Left renal cortex interstitium (tissue), 4 donors: Measurements from ENCODE around the gene CUX1. TPM values are rescaled to one million over a fixed set of nuclear protein-coding genes. Genes with fewer than 3 reads are reported as not detected.

Experiments used
- DNase-seq, 4 donors: peaks; one replicate each; pipeline ENCODE4 v3.0.0-alpha.2; 2013; ENCODE audit warnings: low read depth in 4 of 4, low spot score in 2 of 4, missing footprints in 1 of 4
- polyA plus RNA-seq, 4 donors: library from polyadenylated mRNA; unstranded; fragments of 120-200 nt; gene quantifications; one replicate each; pipeline ENCODE4 v1.2.1, GENCODE V29; 2013; ENCODE audit not compliant: insufficient read length in 4 of 4

The CUX1 gene
- polyA plus RNA-seq, 4 donors: 79.2 to 99.7 (median 90.6) TPM

DNA sequence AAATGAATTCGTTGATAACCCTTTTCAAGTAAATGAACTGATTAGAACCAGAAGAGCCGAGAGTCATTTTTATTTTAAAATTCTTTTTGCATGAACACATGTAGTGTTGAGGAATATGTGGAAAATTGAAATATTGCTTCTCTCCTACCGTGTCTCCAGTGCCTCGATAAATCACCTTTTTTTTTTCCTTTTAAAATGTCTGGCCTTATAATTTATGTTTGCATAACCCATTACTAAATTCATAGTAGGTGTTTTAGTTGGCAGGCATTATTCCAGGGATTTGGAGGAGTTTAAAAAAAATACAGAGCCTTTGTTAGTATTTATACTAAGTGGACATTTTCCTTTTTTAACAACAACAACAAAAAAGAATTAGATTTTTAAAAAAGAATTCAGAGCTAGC, 115.6 kb downstream of the CUX1 start:
- no peak for DNase-seq

DNA sequence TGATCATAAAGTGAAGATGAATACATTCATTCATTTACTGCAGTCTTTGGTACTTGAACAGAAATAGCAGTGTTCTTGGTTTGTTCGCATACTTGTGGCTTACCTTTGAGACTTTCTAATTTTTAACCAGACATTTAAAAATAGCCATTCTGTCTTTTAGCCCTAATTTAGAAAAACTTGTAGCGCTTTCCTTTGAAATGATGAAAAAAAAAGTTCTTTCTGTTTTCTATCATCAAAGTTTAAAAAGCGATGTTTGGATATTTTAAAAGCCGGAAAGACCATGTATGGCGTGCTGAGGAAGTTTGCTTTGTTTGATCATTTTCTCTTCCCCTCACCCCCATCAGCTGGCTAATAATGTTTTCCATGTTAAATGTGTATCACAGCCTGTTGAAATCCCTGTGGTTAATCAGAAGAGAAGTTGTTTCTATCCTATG, 116.3 kb downstream of the CUX1 start:
- DNase-seq: no peak

DNA sequence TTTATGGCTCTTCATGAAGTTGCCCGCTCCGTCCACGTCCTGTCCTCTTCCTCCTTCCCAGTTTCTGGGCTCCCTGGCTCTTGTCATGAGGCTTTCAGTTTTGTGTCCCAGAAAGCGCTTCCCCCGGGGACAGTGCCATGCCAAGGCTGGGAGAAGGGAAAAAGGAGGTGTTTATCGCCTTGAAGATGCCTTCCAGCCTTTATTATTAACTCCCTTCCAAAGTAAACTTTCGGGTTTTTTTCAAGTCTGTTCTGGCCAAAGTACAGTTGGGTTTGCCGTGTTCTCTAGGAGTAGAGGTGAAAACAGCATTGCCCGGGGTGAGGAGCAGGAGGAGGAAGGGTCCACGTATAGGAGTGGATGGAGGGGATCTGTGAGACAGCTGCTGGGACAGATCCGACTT, 117.2 kb downstream of the CUX1 start:
- DNase-seq: no peak

DNA sequence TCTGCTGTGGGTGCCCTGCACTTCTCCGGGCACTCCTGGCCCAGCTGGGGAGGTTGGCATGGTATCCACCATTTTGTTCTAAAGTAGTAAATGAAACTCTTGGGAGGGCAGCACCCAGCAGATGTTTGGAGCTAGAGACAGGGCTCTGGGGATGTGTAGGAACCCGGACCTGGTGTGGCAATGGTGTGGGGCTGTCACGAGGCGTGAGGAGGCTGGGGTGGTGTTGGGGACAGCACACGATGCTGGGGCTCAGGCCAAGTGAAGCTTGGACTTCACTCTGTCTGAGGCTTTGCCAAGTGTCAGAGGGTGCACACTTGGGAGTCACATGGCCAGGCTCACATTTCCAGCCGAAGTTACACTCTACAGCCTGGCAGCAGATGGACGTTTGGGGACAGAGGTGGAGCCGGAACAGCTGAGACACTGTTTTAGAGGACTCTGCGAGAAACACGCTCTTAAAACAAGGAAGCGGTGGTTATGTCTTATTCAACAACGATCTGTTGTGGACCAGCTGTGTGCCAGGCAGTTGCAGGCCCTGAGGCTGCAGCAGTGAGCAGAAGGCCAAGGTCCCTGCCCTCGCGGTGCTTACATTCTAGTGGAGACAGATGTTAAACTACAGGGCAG, 118.2 kb downstream of the CUX1 start:
- DNase-seq: no peak

DNA sequence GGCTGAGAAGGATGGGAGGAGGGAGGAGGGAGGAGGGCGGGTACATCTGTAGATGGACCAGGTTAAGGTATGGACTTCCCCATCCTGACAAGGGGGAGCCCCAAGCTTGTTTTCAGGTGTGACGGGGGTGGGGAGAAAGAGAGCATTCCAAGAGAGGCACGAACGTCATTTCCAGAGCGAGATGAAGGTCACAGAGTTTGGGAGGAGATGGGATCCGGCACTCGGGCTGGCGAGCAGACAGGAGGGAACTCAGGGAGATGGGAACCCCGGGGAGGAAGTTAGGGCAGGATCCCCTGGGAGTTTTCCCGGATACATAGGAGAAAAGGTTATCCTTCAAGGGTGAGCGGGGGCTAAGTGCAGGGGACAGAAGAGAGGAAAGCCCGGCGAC, 118.8 kb downstream of the CUX1 start:
- no peak for DNase-seq

DNA sequence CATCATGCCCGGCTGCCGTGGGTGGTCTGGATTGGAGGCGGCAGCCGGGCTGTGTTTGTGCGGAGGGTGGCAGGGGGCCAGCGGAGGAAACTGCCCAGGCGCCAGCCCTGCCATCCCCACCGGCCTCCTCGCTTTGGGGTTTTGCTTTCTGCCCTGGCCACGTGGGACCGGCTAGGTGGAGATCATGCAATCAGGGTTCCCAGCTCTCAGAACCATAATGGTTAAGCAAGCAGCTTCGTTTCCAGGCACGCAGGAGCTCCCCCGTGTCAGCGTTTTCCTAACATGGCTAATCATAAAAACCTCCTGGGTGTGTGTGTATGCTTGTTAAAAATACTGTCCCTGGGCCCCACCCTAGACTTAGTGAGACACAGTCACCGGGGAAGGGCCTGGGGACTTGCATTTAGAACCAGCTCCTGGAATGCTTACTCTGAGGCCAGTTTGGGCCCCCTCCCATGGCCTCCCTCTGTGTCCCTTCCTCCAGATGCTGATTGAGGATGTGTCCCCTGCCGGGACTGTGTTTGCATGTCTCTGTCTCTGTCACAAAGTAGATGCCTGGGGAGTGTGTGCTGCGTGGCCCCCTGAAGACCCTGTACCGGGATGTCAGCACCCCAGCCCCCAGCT, 119.3 kb downstream of the CUX1 start:
- no peak for DNase-seq

DNA sequence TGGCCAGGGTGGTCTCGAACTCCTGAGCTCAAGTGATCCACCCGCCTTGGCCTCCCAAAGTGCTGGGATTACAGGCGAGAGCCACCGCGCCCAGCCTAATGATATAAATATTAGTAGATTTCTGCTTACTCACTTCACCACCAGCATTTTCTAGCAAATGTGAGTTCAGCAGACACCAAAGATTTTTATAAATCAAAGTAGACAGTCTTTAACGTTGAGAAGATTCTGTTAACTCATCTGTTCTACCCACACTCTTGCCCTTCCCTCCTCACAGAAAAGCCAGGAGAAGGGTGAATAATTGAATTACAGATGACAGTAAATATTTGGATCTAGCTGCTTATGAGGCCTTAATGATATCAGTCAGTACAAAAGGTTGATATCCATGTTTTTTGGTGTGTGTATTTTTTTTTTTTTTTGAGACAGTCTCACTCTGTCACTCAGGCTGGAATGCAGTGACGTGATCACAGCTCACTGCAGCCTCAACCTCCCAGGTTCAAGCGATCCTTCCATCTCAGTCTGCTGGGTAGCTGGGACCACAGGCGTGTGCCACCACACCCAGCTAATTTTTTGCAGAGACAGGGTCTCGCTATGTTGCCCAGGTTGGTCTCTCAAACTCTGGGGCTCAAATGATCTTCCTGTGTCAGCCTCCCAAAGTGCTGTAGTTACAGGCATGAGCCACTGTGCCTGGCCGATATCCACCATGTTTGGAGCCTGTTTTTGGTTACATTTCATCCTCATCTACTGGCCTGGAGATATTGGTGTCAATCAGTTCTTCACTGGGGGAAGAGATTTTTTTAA, 120.5 kb downstream of the CUX1 start:
- DNase-seq: no peak

DNA sequence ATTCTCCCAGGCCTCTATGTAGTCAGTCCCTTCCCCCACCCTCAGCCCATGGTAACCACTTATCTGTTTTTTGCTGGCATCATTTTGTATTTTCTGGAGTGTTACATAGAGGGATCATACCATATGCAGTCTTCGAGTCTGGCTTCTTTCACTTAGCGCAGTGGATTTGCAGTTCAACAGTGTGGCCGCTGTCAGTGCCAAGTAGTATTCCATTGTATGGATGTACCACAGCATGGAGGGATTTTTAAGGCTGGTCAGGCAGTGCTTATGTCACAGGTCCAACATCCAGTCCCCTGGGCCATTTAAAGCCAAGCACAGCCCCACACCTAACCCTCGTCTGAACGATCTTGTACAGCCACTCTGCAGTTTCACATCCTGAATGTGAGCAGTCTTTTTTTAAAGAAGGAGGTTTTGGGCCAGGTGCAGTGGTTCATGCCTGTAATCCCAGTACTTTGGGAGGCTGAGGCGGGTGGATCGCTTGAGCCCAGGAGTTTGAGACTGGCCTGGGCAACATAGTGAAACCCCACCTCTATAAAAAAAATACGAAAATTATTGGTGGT, 121.8 kb downstream of the CUX1 start:
- DNase-seq: no peak

DNA sequence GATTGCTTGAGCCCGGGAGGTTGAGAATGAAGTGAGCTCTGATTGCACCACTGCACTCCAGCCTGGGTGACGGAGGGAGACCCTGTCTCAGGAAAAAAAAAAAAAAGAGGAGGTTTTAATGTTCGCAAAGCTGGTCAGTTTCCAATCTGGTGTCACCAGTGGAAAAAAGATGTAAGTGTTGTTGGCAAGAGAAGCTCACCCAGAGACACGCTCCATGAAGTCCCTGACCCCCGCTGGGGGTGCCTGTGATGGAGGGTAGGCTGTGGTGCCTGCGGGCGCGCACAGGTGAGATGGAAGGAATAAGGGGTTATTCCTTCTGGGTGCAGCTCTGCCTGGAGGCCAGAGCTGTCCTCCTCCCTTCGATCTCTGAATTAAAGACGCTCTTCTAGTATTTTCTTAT, 122.7 kb downstream of the CUX1 start:
- no peak for DNase-seq

DNA sequence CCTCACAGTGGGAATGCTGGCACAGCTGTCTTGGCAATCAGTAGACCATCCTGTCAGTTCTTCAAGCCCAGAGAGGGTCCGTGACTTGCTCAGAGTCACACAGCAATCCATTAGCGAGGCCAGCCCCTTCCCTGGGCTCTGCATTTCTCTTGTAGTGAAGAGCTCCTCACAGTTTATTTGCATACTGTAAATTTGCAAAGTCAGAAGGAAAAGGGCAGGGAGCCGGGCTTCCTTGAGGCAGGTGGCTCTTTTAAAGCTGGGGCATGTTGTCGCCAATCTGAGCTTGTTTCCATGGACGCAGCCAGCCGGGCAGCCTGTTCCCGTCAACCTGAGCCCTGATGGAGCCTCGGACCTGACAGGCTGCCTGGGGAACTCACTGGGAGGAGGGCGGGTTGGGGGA, 123.4 kb downstream of the CUX1 start:
- peak in 2 of 4 donors; percentile 44 to 46 for DNase-seq

DNA sequence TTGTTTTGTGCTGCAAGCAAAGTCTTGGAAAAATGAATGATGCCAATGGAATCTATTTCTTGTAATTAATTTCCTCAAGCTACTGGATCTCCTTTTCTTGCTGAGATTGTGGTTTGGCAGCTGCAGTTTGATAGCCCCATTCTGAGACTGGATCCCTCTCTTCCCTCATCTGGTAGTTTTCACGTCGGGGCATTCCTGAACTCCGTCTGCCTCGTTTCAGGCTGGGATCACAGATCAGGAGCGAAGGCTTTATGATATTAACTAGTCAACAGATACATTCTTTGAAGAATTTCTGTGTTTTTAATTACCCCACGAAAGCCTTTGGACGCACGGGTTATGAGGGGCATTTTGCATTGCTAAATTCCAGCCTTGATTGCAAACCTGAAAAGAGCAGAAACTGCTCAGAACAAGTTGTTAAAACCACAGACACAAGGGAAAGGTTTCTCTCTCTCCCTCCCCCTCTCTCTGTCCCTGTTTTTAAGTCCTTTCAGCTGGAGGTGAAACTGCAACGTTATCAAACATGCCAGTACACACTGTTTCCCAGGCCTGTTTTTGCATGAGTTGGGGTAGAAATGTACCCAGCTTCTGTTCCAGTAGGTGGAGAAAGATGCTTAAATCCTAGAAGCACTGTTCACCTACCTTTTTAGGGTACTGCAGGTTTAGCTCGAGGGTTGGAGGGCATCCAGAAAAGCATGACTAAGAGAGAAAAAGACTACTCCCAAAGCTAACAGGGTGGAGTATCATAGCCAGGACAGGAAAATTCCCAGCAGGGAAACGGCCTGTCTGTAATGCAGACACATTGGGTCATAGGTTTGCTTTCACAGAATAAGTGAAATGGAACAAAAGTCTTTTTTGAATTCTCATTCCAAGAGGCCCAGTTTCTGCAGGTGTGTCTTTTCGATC, 124.3 kb downstream of the CUX1 start:
- no peak for DNase-seq

DNA sequence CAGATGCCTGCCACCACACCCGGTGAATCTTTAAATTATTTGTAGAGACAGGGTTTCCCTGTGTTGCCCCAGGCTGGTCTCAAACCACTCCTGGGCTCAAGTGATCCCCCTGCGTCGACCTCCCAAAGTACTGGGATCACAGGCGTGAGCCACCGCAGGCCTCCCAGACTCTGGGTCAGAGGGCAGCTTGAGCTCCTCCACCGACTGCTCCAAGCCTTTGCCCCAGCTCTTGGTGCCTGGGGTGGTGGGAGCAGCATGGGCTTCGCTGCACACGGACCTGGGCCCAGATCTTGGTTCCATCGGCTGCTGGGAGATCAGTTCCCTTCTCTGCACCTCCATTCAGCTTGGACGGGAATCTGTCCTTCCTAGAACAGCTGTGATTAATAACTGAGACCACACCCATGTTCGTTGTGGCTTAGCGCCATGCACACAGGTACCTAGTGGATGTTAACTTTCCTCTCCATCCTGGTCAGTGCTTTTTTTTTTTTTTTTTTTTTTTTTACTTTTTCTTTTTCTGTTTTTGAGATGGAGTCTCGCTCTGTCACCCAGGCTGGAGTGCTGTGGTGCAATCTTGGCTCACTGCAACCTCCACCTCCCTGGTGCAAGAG, 125.3 kb downstream of the CUX1 start:
- no peak for DNase-seq

DNA sequence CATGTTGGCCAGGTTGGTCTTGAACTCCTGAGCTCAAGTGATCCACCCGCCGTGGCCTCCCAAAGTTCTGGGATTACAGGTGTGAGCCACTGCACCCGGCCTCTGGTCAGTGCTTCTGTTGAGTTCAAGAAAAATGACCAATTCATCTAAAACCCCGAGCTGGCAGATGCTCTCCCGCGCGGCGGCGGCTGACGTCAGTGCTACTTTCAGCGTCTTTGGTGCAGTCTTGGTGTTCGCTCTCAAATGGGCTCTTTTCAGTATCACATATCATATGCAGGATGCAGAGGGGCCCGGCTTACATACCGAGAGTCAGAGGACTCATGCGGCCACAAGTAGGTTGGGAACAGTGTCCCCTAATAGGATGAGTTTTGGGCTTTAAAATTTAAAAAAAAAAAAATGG, 125.9 kb downstream of the CUX1 start:
- DNase-seq: no peak

DNA sequence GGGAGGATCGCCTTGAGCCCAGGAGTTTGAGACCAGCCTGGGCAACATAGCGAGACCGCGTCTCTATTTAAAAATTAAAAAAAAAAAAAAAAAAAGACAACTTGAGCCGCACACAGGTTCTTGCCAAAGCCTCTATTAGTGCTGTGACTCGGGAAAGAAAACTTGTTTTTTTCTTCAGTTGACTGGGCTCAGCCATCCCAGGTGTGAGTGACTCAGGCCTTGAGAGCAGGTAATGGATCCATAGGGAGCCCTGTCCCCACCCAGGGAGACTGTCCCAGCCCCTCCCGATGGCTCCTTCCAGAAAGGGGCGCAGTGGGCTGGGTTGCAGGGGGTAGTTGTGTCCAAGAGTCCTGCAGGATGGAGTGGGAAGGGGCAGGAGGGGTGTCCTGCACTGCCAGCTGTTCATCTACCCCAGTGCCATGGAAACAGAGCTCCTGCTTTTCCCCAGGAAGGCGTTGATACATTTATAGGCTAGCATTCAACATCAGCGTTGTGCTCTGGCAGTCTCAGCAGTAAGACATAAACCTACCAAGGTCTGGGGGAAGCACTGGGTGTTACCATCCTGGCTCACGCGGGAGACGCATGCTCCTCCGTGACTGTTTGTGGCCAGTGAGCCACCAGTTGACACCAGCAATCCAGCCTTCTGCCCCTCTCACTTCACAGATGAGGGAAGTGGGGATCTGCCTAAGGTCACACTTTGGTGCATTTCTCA, 126.6 kb downstream of the CUX1 start:
- no peak for DNase-seq

DNA sequence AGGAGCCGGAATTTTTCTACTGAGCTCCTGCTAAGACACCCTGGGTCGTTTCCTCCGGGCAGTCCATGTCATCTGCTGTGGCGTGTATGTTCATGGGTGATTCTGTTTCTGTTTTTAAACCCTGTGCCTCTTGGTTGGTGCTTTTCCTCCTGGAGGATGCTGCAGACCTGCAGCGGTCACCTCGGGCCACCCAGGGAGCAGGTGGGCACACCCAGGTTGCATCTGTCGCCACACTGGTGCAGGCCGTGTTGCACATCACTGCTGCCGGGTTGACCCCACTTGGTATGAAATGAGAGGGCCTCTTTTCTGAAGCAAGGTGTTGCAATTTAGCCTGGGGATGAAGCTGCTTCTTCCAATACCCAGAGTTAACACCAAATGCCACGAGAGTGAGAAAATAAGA, 127.2 kb downstream of the CUX1 start:
- no peak for DNase-seq

DNA sequence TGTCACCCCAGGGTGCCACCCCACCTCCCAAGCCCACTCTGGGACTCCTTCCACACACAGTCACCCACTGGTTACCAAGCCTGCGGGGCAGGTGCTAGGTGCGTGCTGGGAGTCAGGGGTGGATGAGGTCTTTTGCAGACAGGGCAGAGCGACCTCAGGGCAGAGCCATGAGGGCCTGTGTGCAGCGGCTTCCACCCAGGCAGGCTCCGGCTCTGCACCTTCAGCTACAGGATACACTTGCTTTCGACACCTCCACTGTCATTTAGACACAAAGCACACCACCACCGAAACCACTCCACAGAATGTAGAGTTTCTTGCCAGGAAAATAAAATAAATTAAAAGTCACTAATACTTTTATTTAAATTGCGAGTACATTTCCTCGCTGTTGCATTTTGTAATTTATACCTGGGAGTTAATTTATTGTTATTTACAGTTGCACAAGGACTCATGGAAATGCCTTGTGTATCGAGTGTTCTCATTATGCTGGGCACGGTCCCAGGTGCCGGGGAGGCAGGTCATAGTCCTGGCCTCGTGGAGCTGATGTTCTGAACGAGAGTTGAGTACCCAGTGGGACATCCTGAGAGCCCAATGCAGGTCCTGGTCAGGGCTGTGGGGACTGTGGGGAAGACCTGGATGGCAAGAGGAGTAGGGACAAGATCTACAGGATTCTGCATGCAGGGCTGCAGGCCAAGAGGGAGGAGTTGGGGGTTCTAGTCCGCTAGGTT, 127.8 kb downstream of the CUX1 start:
- no peak for DNase-seq

DNA sequence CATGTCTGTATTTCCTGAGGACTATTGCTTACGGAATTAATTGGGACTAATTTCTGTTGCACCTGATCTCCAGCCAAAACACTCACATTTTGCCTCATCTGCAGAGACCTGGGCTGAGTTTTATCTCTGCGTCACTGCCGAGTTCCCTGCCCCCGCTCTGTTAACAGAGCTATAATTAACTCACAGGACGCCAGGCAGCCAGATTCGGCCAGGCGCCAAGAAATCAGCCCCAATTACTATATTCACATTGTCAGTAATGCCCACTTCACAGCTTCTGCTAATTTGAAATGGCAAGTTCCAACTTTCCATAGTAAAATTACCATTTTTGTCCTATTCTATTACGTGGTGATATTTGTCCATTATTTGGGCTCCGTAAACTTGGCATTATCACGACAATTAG, 130.5 kb downstream of the CUX1 start:
- DNase-seq: no peak

DNA sequence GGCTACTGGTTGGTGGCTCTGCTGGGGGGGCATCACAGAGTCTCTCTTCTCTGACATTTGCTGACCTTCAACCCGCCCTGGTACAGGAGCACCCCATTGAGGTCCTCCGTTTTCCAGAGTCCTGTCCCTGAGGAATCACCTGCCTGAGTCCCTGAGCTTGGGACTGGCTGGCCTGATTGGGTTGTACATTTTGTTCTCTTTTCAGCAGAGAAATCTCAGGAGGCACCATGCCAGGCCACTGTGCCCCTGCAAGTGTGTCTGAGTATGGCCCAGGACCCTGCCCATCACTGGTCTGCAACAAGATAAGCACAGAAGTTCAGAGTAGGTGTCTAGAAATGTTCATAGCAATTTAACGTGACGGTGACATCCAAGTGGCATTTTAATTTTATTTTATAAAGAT, 131.2 kb downstream of the CUX1 start:
- DNase-seq: no peak
